WTC11 (cell line): ENCODE data around the gene TAF8.

Experiments
- ATF2 ChIP-seq: sonication (generic); formaldehyde crosslinking; IDR thresholded peaks from 2 replicates; pipeline ENCODE4 v1.8.1; 2022; ENCODE audit warnings: low read depth, missing genetic modification reagents, borderline replicate concordance
- E2F1 ChIP-seq: sonication (generic); formaldehyde crosslinking; IDR thresholded peaks from 2 replicates; pipeline ENCODE4 v1.8.0; 2022; ENCODE audit warnings: mild to moderate bottlenecking, missing genetic modification reagents
- E2F5 ChIP-seq: sonication (generic); formaldehyde crosslinking; IDR thresholded peaks from 2 replicates; pipeline ENCODE4 v1.8.1; 2022; ENCODE audit warnings: mild to moderate bottlenecking, moderate library complexity, missing genetic modification reagents
- IRF2 ChIP-seq: sonication (generic); formaldehyde crosslinking; IDR thresholded peaks from 2 replicates; pipeline ENCODE4 v1.8.0; 2022; ENCODE audit warnings: low read depth, missing genetic modification reagents, borderline replicate concordance
- NR1H2 ChIP-seq: sonication (generic); formaldehyde crosslinking; IDR thresholded peaks from 2 replicates; pipeline ENCODE4 v1.9.0; 2021; ENCODE audit warnings: mild to moderate bottlenecking, moderate library complexity, missing genetic modification reagents
- TP53 ChIP-seq: sonication (generic); formaldehyde crosslinking; IDR thresholded peaks from 2 replicates; pipeline ENCODE4 v1.8.1; 2023; ENCODE audit warnings: mild to moderate bottlenecking, missing genetic modification reagents
- USF2 ChIP-seq: sonication (generic); formaldehyde crosslinking; IDR thresholded peaks from 2 replicates; pipeline ENCODE4 v1.8.1; 2023; ENCODE audit warnings: mild to moderate bottlenecking, missing genetic modification reagents, moderate library complexity
- TF ChIP-seq, protein P1 (sequence below): fragments of 250-450 bp; sonication (Bioruptor Pico); IDR thresholded peaks from 2 replicates; pipeline ENCODE4 v1.9.0; 2021; ENCODE audit warnings: mild to moderate bottlenecking
- TF ChIP-seq, protein P2 (sequence below): fragments of 200-600 bp; IDR thresholded peaks from 2 replicates; pipeline ENCODE4 v1.8.0; 2022; ENCODE audit warnings: antibody characterized with exemption

DNA sequence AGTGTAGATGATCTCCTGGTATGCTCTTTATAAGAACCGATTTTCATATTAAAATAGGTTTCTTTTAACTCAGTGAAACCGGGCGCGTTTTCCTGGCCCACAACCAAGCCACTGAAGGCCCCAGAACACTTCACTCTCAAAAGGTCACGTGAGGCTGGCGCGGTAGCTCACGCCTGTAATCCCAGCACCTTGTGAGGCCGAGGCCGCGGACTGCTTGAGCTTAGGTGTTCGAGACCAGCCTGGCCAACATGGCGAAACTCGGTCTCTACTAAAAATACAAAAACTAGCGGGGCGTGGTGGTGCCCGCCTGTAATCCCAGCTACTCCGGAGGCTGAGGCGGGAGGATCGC, 402 bp upstream of the TAF8 start:
- TF ChIP-seq, protein P1, sequence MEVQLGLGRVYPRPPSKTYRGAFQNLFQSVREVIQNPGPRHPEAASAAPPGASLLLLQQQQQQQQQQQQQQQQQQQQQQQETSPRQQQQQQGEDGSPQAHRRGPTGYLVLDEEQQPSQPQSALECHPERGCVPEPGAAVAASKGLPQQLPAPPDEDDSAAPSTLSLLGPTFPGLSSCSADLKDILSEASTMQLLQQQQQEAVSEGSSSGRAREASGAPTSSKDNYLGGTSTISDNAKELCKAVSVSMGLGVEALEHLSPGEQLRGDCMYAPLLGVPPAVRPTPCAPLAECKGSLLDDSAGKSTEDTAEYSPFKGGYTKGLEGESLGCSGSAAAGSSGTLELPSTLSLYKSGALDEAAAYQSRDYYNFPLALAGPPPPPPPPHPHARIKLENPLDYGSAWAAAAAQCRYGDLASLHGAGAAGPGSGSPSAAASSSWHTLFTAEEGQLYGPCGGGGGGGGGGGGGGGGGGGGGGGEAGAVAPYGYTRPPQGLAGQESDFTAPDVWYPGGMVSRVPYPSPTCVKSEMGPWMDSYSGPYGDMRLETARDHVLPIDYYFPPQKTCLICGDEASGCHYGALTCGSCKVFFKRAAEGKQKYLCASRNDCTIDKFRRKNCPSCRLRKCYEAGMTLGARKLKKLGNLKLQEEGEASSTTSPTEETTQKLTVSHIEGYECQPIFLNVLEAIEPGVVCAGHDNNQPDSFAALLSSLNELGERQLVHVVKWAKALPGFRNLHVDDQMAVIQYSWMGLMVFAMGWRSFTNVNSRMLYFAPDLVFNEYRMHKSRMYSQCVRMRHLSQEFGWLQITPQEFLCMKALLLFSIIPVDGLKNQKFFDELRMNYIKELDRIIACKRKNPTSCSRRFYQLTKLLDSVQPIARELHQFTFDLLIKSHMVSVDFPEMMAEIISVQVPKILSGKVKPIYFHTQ (CRISPR knock-in tag), result no peak
- TF ChIP-seq ATF2 (no peak), TP53 (CRISPR knock-in tag) (no peak), NR1H2 (CRISPR knock-in tag) (no peak), USF2 (CRISPR knock-in tag) (no peak), IRF2 (CRISPR knock-in tag) (no peak), E2F1 (CRISPR knock-in tag) (no peak), E2F5 (CRISPR knock-in tag) (no peak)
- TF ChIP-seq, protein P2, sequence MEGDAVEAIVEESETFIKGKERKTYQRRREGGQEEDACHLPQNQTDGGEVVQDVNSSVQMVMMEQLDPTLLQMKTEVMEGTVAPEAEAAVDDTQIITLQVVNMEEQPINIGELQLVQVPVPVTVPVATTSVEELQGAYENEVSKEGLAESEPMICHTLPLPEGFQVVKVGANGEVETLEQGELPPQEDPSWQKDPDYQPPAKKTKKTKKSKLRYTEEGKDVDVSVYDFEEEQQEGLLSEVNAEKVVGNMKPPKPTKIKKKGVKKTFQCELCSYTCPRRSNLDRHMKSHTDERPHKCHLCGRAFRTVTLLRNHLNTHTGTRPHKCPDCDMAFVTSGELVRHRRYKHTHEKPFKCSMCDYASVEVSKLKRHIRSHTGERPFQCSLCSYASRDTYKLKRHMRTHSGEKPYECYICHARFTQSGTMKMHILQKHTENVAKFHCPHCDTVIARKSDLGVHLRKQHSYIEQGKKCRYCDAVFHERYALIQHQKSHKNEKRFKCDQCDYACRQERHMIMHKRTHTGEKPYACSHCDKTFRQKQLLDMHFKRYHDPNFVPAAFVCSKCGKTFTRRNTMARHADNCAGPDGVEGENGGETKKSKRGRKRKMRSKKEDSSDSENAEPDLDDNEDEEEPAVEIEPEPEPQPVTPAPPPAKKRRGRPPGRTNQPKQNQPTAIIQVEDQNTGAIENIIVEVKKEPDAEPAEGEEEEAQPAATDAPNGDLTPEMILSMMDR, result no peak
